ENCODE measurements around the gene ADAM12.

- TF ChIP-seq CTCF (IDR thresholded peaks at IDR 0.05) (no peak), POLR2A (IDR thresholded peaks at IDR 0.05) (no peak)
Measured at GRCh38 chr10:126226988-126227761, 161.1 kb downstream of the ADAM12 start.

All from uterus (tissue), 2 donors.